Suprapubic skin (tissue), 4 donors: ENCODE measurements around the gene CAMTA1.

Source experiments
- EP300 ChIP-seq: sonication (generic); formaldehyde crosslinking; IDR thresholded peaks from one replicate; pipeline ENCODE4 v1.6.1; 2017; ENCODE audit warnings: antibody characterized with exemption
- POLR2A ChIP-seq, 2 donors: fragments of 450-650 bp; IDR thresholded peaks; one replicate each; pipeline ENCODE4 v1.6.1; 2017; ENCODE audit warnings: antibody characterized with exemption in 2 of 2, mild to moderate bottlenecking in 2 of 2, moderate library complexity in 2 of 2
- POLR2AphosphoS5 ChIP-seq, 3 donors: sonication (generic); formaldehyde crosslinking; IDR thresholded peaks; one replicate each; pipeline ENCODE4 v1.6.1; 2017; ENCODE audit warnings: antibody characterized with exemption in 3 of 3
- TF ChIP-seq, protein P1 (sequence below), 2 donors: fragments of 200-600 bp in 1 of 2; fragments of 450-650 bp in 1 of 2; sonication (generic) in 1 of 2; IDR thresholded peaks; one replicate each; pipeline ENCODE4 v1.5.1; 2016 to 2019; ENCODE audit warnings: antibody characterized with exemption in 2 of 2, mild to moderate bottlenecking in 1 of 2, moderate library complexity in 1 of 2

- TF ChIP-seq, protein P1, sequence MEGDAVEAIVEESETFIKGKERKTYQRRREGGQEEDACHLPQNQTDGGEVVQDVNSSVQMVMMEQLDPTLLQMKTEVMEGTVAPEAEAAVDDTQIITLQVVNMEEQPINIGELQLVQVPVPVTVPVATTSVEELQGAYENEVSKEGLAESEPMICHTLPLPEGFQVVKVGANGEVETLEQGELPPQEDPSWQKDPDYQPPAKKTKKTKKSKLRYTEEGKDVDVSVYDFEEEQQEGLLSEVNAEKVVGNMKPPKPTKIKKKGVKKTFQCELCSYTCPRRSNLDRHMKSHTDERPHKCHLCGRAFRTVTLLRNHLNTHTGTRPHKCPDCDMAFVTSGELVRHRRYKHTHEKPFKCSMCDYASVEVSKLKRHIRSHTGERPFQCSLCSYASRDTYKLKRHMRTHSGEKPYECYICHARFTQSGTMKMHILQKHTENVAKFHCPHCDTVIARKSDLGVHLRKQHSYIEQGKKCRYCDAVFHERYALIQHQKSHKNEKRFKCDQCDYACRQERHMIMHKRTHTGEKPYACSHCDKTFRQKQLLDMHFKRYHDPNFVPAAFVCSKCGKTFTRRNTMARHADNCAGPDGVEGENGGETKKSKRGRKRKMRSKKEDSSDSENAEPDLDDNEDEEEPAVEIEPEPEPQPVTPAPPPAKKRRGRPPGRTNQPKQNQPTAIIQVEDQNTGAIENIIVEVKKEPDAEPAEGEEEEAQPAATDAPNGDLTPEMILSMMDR (IDR thresholded peaks at IDR 0.05) = no peak
- TF ChIP-seq POLR2AphosphoS5 (IDR thresholded peaks at IDR 0.05) (no peak), POLR2A (IDR thresholded peaks at IDR 0.05) (no peak), EP300 (no peak)
These were observed 220.5 kb downstream of the CAMTA1 start for GRCh38 chr1:7005762-7006161.
